ENCODE data around the gene FLOT1. TPM values are rescaled to one million over a fixed set of nuclear protein-coding genes. Genes with fewer than 3 reads are reported as not detected.
A peak's percentile ranks its signal among the peaks of the same experiment; 100 is the strongest.

The FLOT1 gene
- total RNA-seq, 2 experiments from 2014 or later = 66.7 to 108 TPM

DNA sequence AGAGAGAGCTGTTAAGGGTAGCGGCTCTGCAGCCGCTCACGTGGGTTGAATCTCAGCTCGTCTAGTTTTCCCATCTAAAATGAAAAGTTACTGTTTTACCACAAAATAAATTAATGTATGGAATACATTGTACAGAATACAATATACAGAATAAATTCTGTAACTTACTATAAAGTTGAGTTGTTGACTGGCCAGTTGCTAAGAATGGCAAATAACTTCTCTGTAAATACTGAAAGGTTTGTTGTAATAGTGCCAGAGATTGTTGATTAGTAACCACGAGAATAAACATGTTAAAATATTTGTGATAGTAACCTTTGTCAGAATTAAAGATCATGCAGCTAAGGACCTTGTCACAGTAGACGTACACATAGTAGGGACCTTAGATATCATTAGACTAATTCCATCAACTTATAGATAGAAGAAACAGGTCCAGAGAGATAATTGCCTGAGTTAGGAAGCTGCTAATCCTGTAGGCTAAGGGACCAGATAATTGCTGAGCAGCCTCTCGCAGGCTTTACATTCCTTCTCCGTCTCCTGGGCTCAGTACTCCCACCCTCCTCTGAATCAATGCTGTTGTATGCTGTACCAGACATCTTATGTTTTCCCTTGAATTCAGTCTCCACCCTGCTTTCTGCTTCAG lies 51.2 kb downstream of the FLOT1 start:
- H4K20me1 ChIP-seq (ENCODE audit: insufficient read depth, low read length) = no peaks in the 10 kb centered on the region
- H3K4me2 ChIP-seq (ENCODE audit: low read length) = peak overlapping the region; percentile 99
- BruUV-seq (replicated peaks) = no TSS peak

DNA sequence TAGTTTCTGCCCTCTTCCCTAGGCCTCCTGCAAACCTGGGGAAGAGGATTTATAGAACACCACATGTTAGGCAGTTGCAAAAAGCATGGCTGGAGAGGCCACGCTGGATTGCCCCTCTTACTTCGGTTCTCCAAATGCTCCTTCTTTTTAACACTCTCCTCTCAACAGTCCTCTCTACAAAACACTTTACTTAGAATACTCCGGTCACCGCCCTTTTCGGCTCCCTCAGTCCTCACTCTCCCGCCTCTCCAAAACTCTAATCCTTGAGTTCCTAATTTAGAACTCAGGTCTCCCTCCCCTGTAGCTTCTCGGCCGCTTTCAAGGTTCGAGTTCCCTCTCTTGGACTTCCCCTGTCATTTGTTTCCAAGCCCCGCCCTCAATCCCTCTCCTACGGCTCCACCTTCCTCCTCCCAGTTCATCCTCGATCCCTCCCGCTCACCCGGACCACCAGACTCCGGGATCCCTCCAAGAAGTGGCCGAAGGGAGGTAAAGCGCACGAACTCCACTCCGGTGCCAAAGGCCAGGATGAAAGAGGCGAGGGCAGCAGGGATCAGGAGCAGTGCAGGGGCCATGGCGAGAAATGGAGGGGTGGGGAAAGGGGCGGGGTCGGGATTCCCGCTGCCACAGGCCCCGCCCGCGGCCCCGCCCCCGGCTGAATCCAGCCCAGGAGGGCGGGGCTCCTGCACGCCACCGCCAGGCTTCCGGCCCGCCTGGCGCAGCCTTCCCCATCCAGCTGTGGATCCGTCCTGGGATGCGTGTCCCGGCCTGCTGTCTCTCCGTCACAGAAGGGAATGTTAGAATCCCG lies 51.9 kb downstream of the FLOT1 start, which contains the start of gene NRM:
Gene NRM, minus strand, starts transcription at position 582 of the 805 bp plus-strand sequence. Its CDS starts 10 bp downstream, at position 572.
- Histone ChIP-seq H3K36me3 (ENCODE audit: insufficient read depth, low read length) (peaks cover 7% of the 10 kb centered on the region), H3K79me2 (ENCODE audit: insufficient read depth, low read depth, low read length) (peaks cover 43% of the 10 kb centered on the region), H3K4me3 (ENCODE audit: low read depth, low read length, poor library complexity, severe bottlenecking) (peak within 1 kb of the TSS; percentile 95), H3K4me1 (ENCODE audit: insufficient read depth, low read length, poor library complexity, severe bottlenecking) (peaks cover 38% of the 10 kb centered on the region), H3K9me2 (ENCODE audit: insufficient read depth, low read length) (no peaks in the 10 kb centered on the region), H4K20me1 (ENCODE audit: insufficient read depth, low read length) (no peaks in the 10 kb centered on the region), H3K27ac (ENCODE audit: low read depth, low read length, poor library complexity, severe bottlenecking) (peak within 1 kb of the TSS; percentile 95), H3K9me3 (ENCODE audit: low read length) (no peaks in the 10 kb centered on the region), H3K4me2 (ENCODE audit: low read length) (peak within 1 kb of the TSS; percentile 99), H2AFZ (ENCODE audit: low read length) (peak within 1 kb of the TSS; percentile 53; the same call in 1 of the 2 replicates)
- intact Hi-C loops (cut with micrococcal nuclease; ENCODE audit: unreplicated experiment) = no loop called here
- peak; percentile 84 for DNase-seq (ENCODE audit: low spot score)
- ChIA-PET POLR2A (interaction anchor here (0.6 to 6.3 kb wide), 4 partner anchors 17 to 55 kb away, joined by 3 to 71 read pairs (median 7); partner anchors contain the start of genes MDC1 and TUBB), CTCF (ENCODE audit: unreplicated experiment) (no interaction called here)
- TF ChIP-seq, protein P1, sequence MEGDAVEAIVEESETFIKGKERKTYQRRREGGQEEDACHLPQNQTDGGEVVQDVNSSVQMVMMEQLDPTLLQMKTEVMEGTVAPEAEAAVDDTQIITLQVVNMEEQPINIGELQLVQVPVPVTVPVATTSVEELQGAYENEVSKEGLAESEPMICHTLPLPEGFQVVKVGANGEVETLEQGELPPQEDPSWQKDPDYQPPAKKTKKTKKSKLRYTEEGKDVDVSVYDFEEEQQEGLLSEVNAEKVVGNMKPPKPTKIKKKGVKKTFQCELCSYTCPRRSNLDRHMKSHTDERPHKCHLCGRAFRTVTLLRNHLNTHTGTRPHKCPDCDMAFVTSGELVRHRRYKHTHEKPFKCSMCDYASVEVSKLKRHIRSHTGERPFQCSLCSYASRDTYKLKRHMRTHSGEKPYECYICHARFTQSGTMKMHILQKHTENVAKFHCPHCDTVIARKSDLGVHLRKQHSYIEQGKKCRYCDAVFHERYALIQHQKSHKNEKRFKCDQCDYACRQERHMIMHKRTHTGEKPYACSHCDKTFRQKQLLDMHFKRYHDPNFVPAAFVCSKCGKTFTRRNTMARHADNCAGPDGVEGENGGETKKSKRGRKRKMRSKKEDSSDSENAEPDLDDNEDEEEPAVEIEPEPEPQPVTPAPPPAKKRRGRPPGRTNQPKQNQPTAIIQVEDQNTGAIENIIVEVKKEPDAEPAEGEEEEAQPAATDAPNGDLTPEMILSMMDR (conservative IDR thresholded peaks at IDR 0.05; ENCODE audit: low read length) = no peak
- no peak for TF ChIP-seq EZH2phosphoT487 (IDR thresholded peaks at IDR 0.05; ENCODE audit: borderline replicate concordance, low read depth, low read length)
- BruUV-seq (replicated peaks) = no TSS peak

More for the DNA sequence above, 51.2 kb downstream of the FLOT1 start:
- Histone ChIP-seq H3K9me3 (ENCODE audit: low read length) (no peaks in the 10 kb centered on the region), H3K4me1 (ENCODE audit: insufficient read depth, low read length, poor library complexity, severe bottlenecking) (peaks cover 38% of the 10 kb centered on the region), H3K4me3 (ENCODE audit: low read depth, low read length, poor library complexity, severe bottlenecking) (peak overlapping the region; percentile 95), H3K9me2 (ENCODE audit: insufficient read depth, low read length) (no peaks in the 10 kb centered on the region), H3K79me2 (ENCODE audit: insufficient read depth, low read depth, low read length) (peaks cover 35% of the 10 kb centered on the region), H3K36me3 (ENCODE audit: insufficient read depth, low read length) (peaks cover under 1% of the 10 kb centered on the region; the same call in 1 of the 2 replicates), H3K27ac (ENCODE audit: low read depth, low read length, poor library complexity, severe bottlenecking) (peak overlapping the region; percentile 95), H2AFZ (ENCODE audit: low read length) (peak overlapping the region; percentile 53; the same call in 1 of the 2 replicates)
- TF ChIP-seq, protein P1 (conservative IDR thresholded peaks at IDR 0.05; ENCODE audit: low read length) = no peak
- TF ChIP-seq EZH2phosphoT487 (IDR thresholded peaks at IDR 0.05; ENCODE audit: borderline replicate concordance, low read depth, low read length) = no peak
- ChIA-PET POLR2A (interaction anchor here (0.6 to 6.3 kb wide), 4 partner anchors 16 to 56 kb away, joined by 3 to 71 read pairs (median 7); partner anchors contain the start of genes MDC1 and TUBB), CTCF (ENCODE audit: unreplicated experiment) (no interaction called here)
- DNase-seq (ENCODE audit: low spot score) = no peak
- intact Hi-C loops (cut with micrococcal nuclease; ENCODE audit: unreplicated experiment) = no loop called here
